ENCODE results near the gene SLC35F4.

SLC35F4 gene

GRCh38 chr14:57660208-57660607, 205.7 kb downstream of the SLC35F4 start:
- no peak for DNase-seq (ENCODE audit: extremely low read depth, insufficient read length)
- Histone ChIP-seq H3K27me3 (replicated peaks; ENCODE audit: control insufficient read depth, insufficient read depth, low read length) (no peaks in the 10 kb centered on the region), H3K36me3 (ENCODE audit: control insufficient read depth, insufficient read depth, low read length) (no peaks in the 10 kb centered on the region), H3K4me3 (replicated peaks; ENCODE audit: low read depth, low read length) (no peak overlapping the region)
- TF ChIP-seq, protein P1, sequence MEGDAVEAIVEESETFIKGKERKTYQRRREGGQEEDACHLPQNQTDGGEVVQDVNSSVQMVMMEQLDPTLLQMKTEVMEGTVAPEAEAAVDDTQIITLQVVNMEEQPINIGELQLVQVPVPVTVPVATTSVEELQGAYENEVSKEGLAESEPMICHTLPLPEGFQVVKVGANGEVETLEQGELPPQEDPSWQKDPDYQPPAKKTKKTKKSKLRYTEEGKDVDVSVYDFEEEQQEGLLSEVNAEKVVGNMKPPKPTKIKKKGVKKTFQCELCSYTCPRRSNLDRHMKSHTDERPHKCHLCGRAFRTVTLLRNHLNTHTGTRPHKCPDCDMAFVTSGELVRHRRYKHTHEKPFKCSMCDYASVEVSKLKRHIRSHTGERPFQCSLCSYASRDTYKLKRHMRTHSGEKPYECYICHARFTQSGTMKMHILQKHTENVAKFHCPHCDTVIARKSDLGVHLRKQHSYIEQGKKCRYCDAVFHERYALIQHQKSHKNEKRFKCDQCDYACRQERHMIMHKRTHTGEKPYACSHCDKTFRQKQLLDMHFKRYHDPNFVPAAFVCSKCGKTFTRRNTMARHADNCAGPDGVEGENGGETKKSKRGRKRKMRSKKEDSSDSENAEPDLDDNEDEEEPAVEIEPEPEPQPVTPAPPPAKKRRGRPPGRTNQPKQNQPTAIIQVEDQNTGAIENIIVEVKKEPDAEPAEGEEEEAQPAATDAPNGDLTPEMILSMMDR (IDR thresholded peaks at IDR 0.05; ENCODE audit: insufficient read depth, low read length, poor library complexity, severe bottlenecking) = no peak

DNA sequence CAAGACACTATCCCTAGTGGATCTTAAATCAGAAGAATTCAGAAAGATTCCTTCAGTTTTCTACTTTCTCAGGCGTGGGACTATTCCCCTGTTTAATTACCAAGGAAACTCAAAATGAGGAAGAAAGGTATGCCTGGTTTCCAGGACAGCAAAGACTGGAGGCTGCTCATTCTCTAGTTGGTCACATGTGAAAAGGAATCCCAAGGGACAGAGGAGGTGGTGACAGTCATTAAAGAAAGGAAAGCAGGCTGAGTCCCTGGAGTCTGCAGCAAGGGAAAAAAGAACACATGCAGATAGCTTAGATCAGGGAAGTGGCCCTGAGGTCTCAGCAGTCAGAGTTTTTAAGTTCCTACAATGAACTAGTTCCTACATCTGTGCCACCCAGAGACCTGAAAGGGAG, 206.8 kb downstream of the SLC35F4 start:
- TF ChIP-seq, protein P1 (IDR thresholded peaks at IDR 0.05; ENCODE audit: insufficient read depth, low read length, poor library complexity, severe bottlenecking) = no peak
- Histone ChIP-seq H3K27me3 (replicated peaks; ENCODE audit: control insufficient read depth, insufficient read depth, low read length) (no peaks in the 10 kb centered on the region), H3K36me3 (ENCODE audit: control insufficient read depth, insufficient read depth, low read length) (no peaks in the 10 kb centered on the region), H3K4me3 (replicated peaks; ENCODE audit: low read depth, low read length) (no peak overlapping the region)
- no peak for DNase-seq (ENCODE audit: extremely low read depth, insufficient read length)

DNA sequence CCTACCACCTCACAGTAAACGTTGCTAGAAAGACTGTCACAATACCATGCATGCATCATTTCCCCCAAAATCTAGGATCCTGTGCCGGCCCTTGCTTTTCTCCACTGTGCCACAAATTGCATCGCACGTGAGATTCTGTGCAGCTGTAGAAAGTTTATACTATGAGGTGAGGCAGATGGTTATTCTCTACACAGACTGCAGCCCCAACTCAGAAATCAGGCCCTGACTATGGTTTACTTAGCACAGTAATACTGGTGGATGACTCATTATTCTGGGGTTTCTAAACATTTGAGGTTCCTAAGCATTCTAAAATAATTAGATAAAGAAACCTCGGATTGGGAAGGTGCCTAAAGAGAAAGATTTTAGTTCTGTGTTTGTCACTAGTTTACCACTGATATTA, 208.4 kb downstream of the SLC35F4 start:
- DNase-seq (ENCODE audit: extremely low read depth, insufficient read length) = no peak
- TF ChIP-seq, protein P1 (IDR thresholded peaks at IDR 0.05; ENCODE audit: insufficient read depth, low read length, poor library complexity, severe bottlenecking) = no peak
- H3K36me3 ChIP-seq (ENCODE audit: control insufficient read depth, insufficient read depth, low read length) = no peaks in the 10 kb centered on the region
- H3K27me3 ChIP-seq (replicated peaks; ENCODE audit: control insufficient read depth, insufficient read depth, low read length) = no peaks in the 10 kb centered on the region
- H3K4me3 ChIP-seq (replicated peaks; ENCODE audit: low read depth, low read length) = no peak overlapping the region

DNA sequence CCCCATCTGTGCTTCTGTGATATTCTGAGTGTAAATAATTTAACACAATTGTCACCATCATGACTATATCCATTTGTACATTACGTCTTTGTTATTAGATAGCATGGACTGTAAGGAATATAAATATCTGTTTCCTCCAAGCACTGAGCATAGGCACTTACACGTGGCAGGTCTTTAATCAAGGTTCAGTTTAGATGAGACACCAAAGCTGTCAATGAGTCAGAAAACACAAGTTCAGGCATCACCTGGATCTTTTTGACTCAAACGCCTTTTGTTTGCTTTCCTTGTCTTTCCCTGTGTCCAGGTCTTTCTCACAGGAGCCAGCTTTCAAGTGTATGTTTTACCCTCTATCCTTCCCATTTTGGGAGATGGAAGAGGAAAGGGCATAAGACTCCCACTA, 209.0 kb downstream of the SLC35F4 start:
- DNase-seq (ENCODE audit: extremely low read depth, insufficient read length) = no peak
- Histone ChIP-seq H3K4me3 (replicated peaks; ENCODE audit: low read depth, low read length) (no peak overlapping the region), H3K27me3 (replicated peaks; ENCODE audit: control insufficient read depth, insufficient read depth, low read length) (no peaks in the 10 kb centered on the region), H3K36me3 (ENCODE audit: control insufficient read depth, insufficient read depth, low read length) (no peaks in the 10 kb centered on the region)
- TF ChIP-seq, protein P1 (IDR thresholded peaks at IDR 0.05; ENCODE audit: insufficient read depth, low read length, poor library complexity, severe bottlenecking) = no peak

DNA sequence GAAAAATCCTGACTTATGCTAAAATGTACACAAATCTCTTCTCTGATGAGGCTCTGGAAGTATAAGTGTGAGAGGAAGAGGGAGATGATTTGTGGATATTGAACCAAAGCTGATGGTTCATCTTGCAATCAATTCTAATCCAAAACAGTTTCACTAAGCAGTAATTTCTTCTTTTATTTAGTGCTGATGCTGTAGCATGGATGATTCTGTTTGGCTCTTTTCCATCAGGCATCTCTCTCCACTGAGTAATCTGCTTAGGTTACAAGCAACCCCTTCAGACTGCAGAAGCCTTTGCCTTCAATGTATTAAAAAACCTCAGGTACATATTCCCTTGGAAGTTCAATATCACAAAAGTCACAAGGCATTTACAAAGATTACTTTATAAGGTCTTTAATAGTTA, 213.1 kb downstream of the SLC35F4 start:
- no peaks in the 10 kb centered on the region; the same call in 1 of the 2 replicates for H3K27me3 ChIP-seq (replicated peaks; ENCODE audit: control insufficient read depth, insufficient read depth, low read length)
- no peaks in the 10 kb centered on the region for H3K36me3 ChIP-seq (ENCODE audit: control insufficient read depth, insufficient read depth, low read length)
- no peak for DNase-seq (ENCODE audit: extremely low read depth, insufficient read length)
- TF ChIP-seq, protein P1 (IDR thresholded peaks at IDR 0.05; ENCODE audit: insufficient read depth, low read length, poor library complexity, severe bottlenecking) = no peak
- no peak overlapping the region for H3K4me3 ChIP-seq (replicated peaks; ENCODE audit: low read depth, low read length)

DNA sequence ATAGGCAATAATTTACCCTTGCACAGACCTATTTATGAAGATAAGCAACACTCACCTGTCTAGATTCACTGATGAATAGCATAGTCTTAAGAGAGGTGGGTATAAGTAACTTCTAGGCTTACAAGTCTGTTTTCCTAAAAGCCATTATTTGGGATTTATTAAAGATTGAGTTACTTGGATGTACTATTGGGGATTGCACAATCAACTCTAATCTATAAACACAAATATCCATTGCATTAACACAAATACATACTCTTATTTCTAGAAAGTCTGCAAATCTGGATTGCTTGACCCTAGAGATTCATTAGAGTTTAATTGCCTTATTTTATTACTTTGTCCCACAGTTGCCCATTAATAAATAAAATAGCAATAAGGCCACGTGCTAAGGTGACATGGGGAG, 224.1 kb downstream of the SLC35F4 start:
- TF ChIP-seq, protein P1 (IDR thresholded peaks at IDR 0.05; ENCODE audit: insufficient read depth, low read length, poor library complexity, severe bottlenecking) = no peak

More for the DNA sequence above, 224.1 kb downstream of the SLC35F4 start:
- Histone ChIP-seq H3K4me3 (replicated peaks; ENCODE audit: low read depth, low read length) (no peak overlapping the region), H3K27me3 (replicated peaks; ENCODE audit: control insufficient read depth, insufficient read depth, low read length) (no peaks in the 10 kb centered on the region), H3K36me3 (ENCODE audit: control insufficient read depth, insufficient read depth, low read length) (no peaks in the 10 kb centered on the region)
- no peak for DNase-seq (ENCODE audit: extremely low read depth, insufficient read length)
